OCI-LY1 (cell line): ENCODE measurements around the gene BEAN1.

ENCODE experiments used
- H2AFZ ChIP-seq: fragments of 200-600 bp; sonication (generic), shearing (Covaris generic); 2 replicates; pipeline ENCODE4 v1.6.0; 2014; ENCODE audit warnings: antibody characterized with exemption, mild to moderate bottlenecking, low read length
- H3F3A ChIP-seq: fragments of 200-600 bp; sonication (generic), shearing (Covaris generic); 2 replicates; pipeline ENCODE4 v1.6.0; 2014; ENCODE audit warnings: mild to moderate bottlenecking, antibody characterized with exemption, low read length, moderate library complexity; ENCODE audit not compliant: insufficient read depth
- H3K27ac ChIP-seq: fragments of 200-600 bp; sonication (generic); 2 replicates; pipeline ENCODE4 v1.5.1; 2014; ENCODE audit warnings: low read length, mixed run types, mild to moderate bottlenecking, low read depth; ENCODE audit not compliant: poor library complexity, severe bottlenecking
- H3K27me3 ChIP-seq: fragments of 200-600 bp; sonication (generic); 2 replicates; pipeline ENCODE4 v1.6.0; 2014; ENCODE audit warnings: antibody characterized with exemption, mild to moderate bottlenecking, low read length, moderate library complexity; ENCODE audit not compliant: insufficient read depth
- H3K36me3 ChIP-seq: fragments of 200-600 bp; sonication (generic); 2 replicates; pipeline ENCODE4 v1.6.1; 2014; ENCODE audit warnings: mild to moderate bottlenecking, antibody characterized with exemption, low read length, moderate library complexity, mixed read lengths; ENCODE audit not compliant: insufficient read depth
- H3K4me1 ChIP-seq: fragments of 200-600 bp; sonication (generic); 2 replicates; pipeline ENCODE4 v1.5.1; 2014; ENCODE audit warnings: mild to moderate bottlenecking, low read length, moderate library complexity; ENCODE audit not compliant: insufficient read depth, severe bottlenecking
- H3K4me2 ChIP-seq: fragments of 200-600 bp; sonication (generic), shearing (Covaris generic); 2 replicates; pipeline ENCODE4 v1.6.1; 2014; ENCODE audit warnings: low read length
- H3K4me3 ChIP-seq: fragments of 200-600 bp; sonication (generic); 2 replicates; pipeline ENCODE4 v1.5.1; 2014; ENCODE audit warnings: low read length, low read depth, mild to moderate bottlenecking, mixed read lengths; ENCODE audit not compliant: poor library complexity, severe bottlenecking
- H3K79me2 ChIP-seq: fragments of 200-600 bp; shearing (Covaris generic); 2 replicates; pipeline ENCODE4 v1.6.1; 2016; ENCODE audit warnings: mixed run types, low read length, mixed read lengths; ENCODE audit not compliant: insufficient read depth
- H3K9ac ChIP-seq: fragments of 200-600 bp; sonication (generic), shearing (Covaris generic); 2 replicates; pipeline ENCODE4 v1.6.1; 2014; ENCODE audit warnings: mild to moderate bottlenecking, low read length, mixed read lengths
- H3K9me2 ChIP-seq: fragments of 200-600 bp; sonication (generic), shearing (Covaris generic); 2 replicates; pipeline ENCODE4 v1.6.1; 2014; ENCODE audit warnings: low read depth, mild to moderate bottlenecking, low read length, mixed read lengths
- H3K9me3 ChIP-seq: fragments of 200-600 bp; shearing (Covaris generic); 2 replicates; pipeline ENCODE4 v1.6.1; 2014; ENCODE audit warnings: low read length, mixed read lengths
- H4K20me1 ChIP-seq: fragments of 200-600 bp; sonication (generic), shearing (Covaris generic); 2 replicates; pipeline ENCODE4 v1.6.0; 2016; ENCODE audit warnings: mild to moderate bottlenecking, low read length; ENCODE audit not compliant: insufficient read depth
- EZH2 ChIP-seq: fragments of 200-600 bp; sonication (generic), shearing (Covaris generic); IDR thresholded peaks from 2 replicates; pipeline ENCODE4 v1.8.0; 2017; ENCODE audit warnings: borderline replicate concordance, mixed run types, mild to moderate bottlenecking, antibody characterized with exemption, low read length, moderate library complexity, mixed read lengths
- TF ChIP-seq, protein P1 (sequence below): fragments of 200-600 bp; sonication (generic), shearing (Covaris generic); IDR thresholded peaks from 2 replicates; pipeline ENCODE4 v1.5.1; 2017; ENCODE audit warnings: mild to moderate bottlenecking, antibody characterized with exemption, low read length, moderate library complexity, mixed read lengths

Gene BEAN1

GRCh38 chr16:66440970-66441369 lies 13.9 kb downstream of the BEAN1 start:
- Histone ChIP-seq H4K20me1 (no peaks in the 10 kb centered on the region), H3K27me3 (no peaks in the 10 kb centered on the region), H3K79me2 (no peaks in the 10 kb centered on the region), H3K9me3 (no peaks in the 10 kb centered on the region), H3K4me1 (no peaks in the 10 kb centered on the region), H3K4me3 (no peak overlapping the region), H3K27ac (no peak overlapping the region), H3F3A (no peaks in the 10 kb centered on the region), H3K9ac (no peak overlapping the region), H3K4me2 (no peak overlapping the region), H3K9me2 (no peaks in the 10 kb centered on the region), H2AFZ (no peak overlapping the region), H3K36me3 (no peaks in the 10 kb centered on the region)
- TF ChIP-seq, protein P1, sequence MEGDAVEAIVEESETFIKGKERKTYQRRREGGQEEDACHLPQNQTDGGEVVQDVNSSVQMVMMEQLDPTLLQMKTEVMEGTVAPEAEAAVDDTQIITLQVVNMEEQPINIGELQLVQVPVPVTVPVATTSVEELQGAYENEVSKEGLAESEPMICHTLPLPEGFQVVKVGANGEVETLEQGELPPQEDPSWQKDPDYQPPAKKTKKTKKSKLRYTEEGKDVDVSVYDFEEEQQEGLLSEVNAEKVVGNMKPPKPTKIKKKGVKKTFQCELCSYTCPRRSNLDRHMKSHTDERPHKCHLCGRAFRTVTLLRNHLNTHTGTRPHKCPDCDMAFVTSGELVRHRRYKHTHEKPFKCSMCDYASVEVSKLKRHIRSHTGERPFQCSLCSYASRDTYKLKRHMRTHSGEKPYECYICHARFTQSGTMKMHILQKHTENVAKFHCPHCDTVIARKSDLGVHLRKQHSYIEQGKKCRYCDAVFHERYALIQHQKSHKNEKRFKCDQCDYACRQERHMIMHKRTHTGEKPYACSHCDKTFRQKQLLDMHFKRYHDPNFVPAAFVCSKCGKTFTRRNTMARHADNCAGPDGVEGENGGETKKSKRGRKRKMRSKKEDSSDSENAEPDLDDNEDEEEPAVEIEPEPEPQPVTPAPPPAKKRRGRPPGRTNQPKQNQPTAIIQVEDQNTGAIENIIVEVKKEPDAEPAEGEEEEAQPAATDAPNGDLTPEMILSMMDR = no peak
- no peak for TF ChIP-seq EZH2

GRCh38 chr16:66441586-66442375 lies 14.7 kb downstream of the BEAN1 start:
- no peak for TF ChIP-seq EZH2
- TF ChIP-seq, protein P1 = no peak
- no peaks in the 10 kb centered on the region for H3K79me2 ChIP-seq
- no peak overlapping the region for H3K27ac ChIP-seq
- no peak overlapping the region for H2AFZ ChIP-seq
- H3K9me2 ChIP-seq = no peaks in the 10 kb centered on the region
- H3K36me3 ChIP-seq = no peaks in the 10 kb centered on the region
- H3K4me2 ChIP-seq = no peak overlapping the region
- no peaks in the 10 kb centered on the region for H3F3A ChIP-seq
- H3K4me1 ChIP-seq = no peaks in the 10 kb centered on the region
- H3K4me3 ChIP-seq = no peak overlapping the region
- H3K9ac ChIP-seq = no peak overlapping the region
- H3K9me3 ChIP-seq = no peaks in the 10 kb centered on the region
- H4K20me1 ChIP-seq = no peaks in the 10 kb centered on the region
- no peaks in the 10 kb centered on the region for H3K27me3 ChIP-seq

GRCh38 chr16:66442502-66443268 lies 15.6 kb downstream of the BEAN1 start:
- H3K4me1 ChIP-seq = no peaks in the 10 kb centered on the region

More at GRCh38 chr16:66442502-66443268, 15.6 kb downstream of the BEAN1 start:
- H3K79me2 ChIP-seq = no peaks in the 10 kb centered on the region
- no peaks in the 10 kb centered on the region for H3K9me3 ChIP-seq
- no peaks in the 10 kb centered on the region for H4K20me1 ChIP-seq
- no peaks in the 10 kb centered on the region for H3F3A ChIP-seq
- H3K27me3 ChIP-seq = no peaks in the 10 kb centered on the region
- no peak overlapping the region for H3K4me2 ChIP-seq
- no peaks in the 10 kb centered on the region for H3K36me3 ChIP-seq
- H3K4me3 ChIP-seq = no peak overlapping the region
- H3K27ac ChIP-seq = no peak overlapping the region
- H3K9me2 ChIP-seq = no peaks in the 10 kb centered on the region
- H3K9ac ChIP-seq = no peak overlapping the region
- TF ChIP-seq, protein P1 = no peak
- no peak for TF ChIP-seq EZH2
- H2AFZ ChIP-seq = no peak overlapping the region
